GM20000 (cell line): ENCODE results near the gene METTL24.

Experiments used
- DNase-seq: peaks from one replicate; pipeline ENCODE4 v3.0.0; 2012; ENCODE audit warnings: low spot score
- CTCF ChIP-seq: IDR thresholded peaks from 2 replicates; pipeline ENCODE4 v1.5.1; 2012; ENCODE audit warnings: mild to moderate bottlenecking, control low read depth; ENCODE audit errors: extremely low read depth, missing control alignments

METTL24 gene

GRCh38 chr6:110363748-110364147 is 5.6 kb upstream of the METTL24 start:
- no peak for DNase-seq
- TF ChIP-seq CTCF, result no peak

GRCh38 chr6:110360676-110361075 is 2.5 kb upstream of the METTL24 start:
- TF ChIP-seq CTCF, result no peak
- DNase-seq, result no peak

GRCh38 chr6:110359556-110359955 is 1.4 kb upstream of the METTL24 start:
- DNase-seq, result no peak
- no peak for TF ChIP-seq CTCF

- DNase-seq, result no peak
- TF ChIP-seq CTCF, result no peak
Measured at GRCh38 chr6:110358553-110359160, 508 bp upstream of the METTL24 start.

- no peak for DNase-seq
- TF ChIP-seq CTCF, result no peak
Measured at GRCh38 chr6:110357298-110357663, 868 bp downstream of the METTL24 start.

- DNase-seq, result no peak
- no peak for TF ChIP-seq CTCF
Measured at GRCh38 chr6:110356778-110357177, 1.4 kb downstream of the METTL24 start.

- DNase-seq, result no peak
- no peak for TF ChIP-seq CTCF
Measured at GRCh38 chr6:110355727-110356126, 2.4 kb downstream of the METTL24 start.
